Epidermal melanocyte (primary cell): ENCODE measurements around the gene PRDM15.
A peak's percentile ranks its signal among the peaks of the same experiment; 100 is the strongest.

Source experiments
- DNase-seq: peaks from one replicate; pipeline ENCODE4 v3.0.0; 2011; ENCODE audit warnings: low spot score; ENCODE audit not compliant: insufficient read length

PRDM15 gene

GRCh38 chr21:41765973-41766882 is 112.9 kb downstream of the PRDM15 start:
- no peak for DNase-seq

GRCh38 chr21:41765420-41765821 is 113.7 kb downstream of the PRDM15 start:
- no peak for DNase-seq

GRCh38 chr21:41764558-41765419 is 114.4 kb downstream of the PRDM15 start:
- no peak for DNase-seq

- DNase-seq, result no peak
Observed at GRCh38 chr21:41763996-41764395, 115.1 kb downstream of the PRDM15 start.

- no peak for DNase-seq
Observed at GRCh38 chr21:41763398-41763931, 115.7 kb downstream of the PRDM15 start.

GRCh38 chr21:41762753-41763152 is 116.4 kb downstream of the PRDM15 start:
- no peak for DNase-seq

GRCh38 chr21:41761934-41762635 is 117.1 kb downstream of the PRDM15 start:
- no peak for DNase-seq

- peak; percentile 33 for DNase-seq
Observed at GRCh38 chr21:41761211-41761933, 117.8 kb downstream of the PRDM15 start.

- no peak for DNase-seq
Observed at GRCh38 chr21:41760411-41760810, 118.7 kb downstream of the PRDM15 start.

GRCh38 chr21:41759926-41760325 is 119.2 kb downstream of the PRDM15 start:
- DNase-seq, result no peak

- DNase-seq, result no peak
Observed at GRCh38 chr21:41759214-41759840, 119.8 kb downstream of the PRDM15 start.

GRCh38 chr21:41758550-41758949 is 120.6 kb downstream of the PRDM15 start:
- no peak for DNase-seq

GRCh38 chr21:41755934-41756773 is 123.0 kb downstream of the PRDM15 start:
- no peak for DNase-seq

- no peak for DNase-seq
Observed at GRCh38 chr21:41755258-41755933, 123.7 kb downstream of the PRDM15 start.

GRCh38 chr21:41754479-41754891 is 124.7 kb downstream of the PRDM15 start:
- DNase-seq, result no peak

- no peak for DNase-seq
Observed at GRCh38 chr21:41753006-41753898, 125.9 kb downstream of the PRDM15 start.

GRCh38 chr21:41752231-41752681 is 126.9 kb downstream of the PRDM15 start:
- peak; percentile 58 for DNase-seq

- no peak for DNase-seq
Observed at GRCh38 chr21:41751611-41752011, 127.5 kb downstream of the PRDM15 start.
